CD8-positive, alpha-beta memory T cell (primary cell): ENCODE data around the gene TMEM120A. TPM values are rescaled to one million over a fixed set of nuclear protein-coding genes. Genes with fewer than 3 reads are reported as not detected.
"Not testable (repeated sequence)": the region's sequence is repeated elsewhere in the genome, so short reads cannot be mapped to it uniquely, and the experiment has no call there.

Source experiments
- CTCF ChIA-PET: fragments of 350-600 bp; sonication (Branson Sonifier 250); formaldehyde crosslinking; loops from one replicate; lab custom pipeline; 2021; ENCODE audit warnings: antibody characterized with exemption; lab: Charles Lee
- POLR2A ChIA-PET: fragments of 350-600 bp; sonication (Branson Sonifier 250); formaldehyde crosslinking; loops from one replicate; lab custom pipeline; 2021; ENCODE audit warnings: antibody characterized with exemption; lab: Charles Lee
- DNase-seq, 5 donors: peaks; one replicate each; pipeline versions ENCODE4 v3.0.0 to v3.0.0-alpha.2; 2020 to 2022; ENCODE audit warnings: mixed read lengths in 1 of 5
- H3K27ac ChIP-seq: one replicate; pipeline ENCODE4 v1.7.0; 2013; ENCODE audit warnings: low read depth, mild to moderate bottlenecking, low read length, moderate library complexity
- H3K27me3 ChIP-seq: 2 replicates; pipeline ENCODE4 v1.7.0; 2013; ENCODE audit warnings: low read length, mild to moderate bottlenecking; ENCODE audit not compliant: insufficient read depth, poor library complexity, severe bottlenecking
- H3K36me3 ChIP-seq: 2 replicates; pipeline ENCODE4 v1.7.0; 2013; ENCODE audit warnings: mild to moderate bottlenecking, low read length, moderate library complexity; ENCODE audit not compliant: insufficient read depth
- H3K4me1 ChIP-seq: 2 replicates; pipeline ENCODE4 v1.7.0; 2013; ENCODE audit warnings: mild to moderate bottlenecking, low read length, moderate library complexity; ENCODE audit not compliant: insufficient read depth
- H3K4me3 ChIP-seq: 2 replicates; pipeline ENCODE4 v1.7.0; 2013; ENCODE audit warnings: mild to moderate bottlenecking, low read length
- H3K9me3 ChIP-seq: 2 replicates; pipeline ENCODE4 v1.7.0; 2013; ENCODE audit warnings: mild to moderate bottlenecking, low read length
- H3K27ac Mint-ChIP-seq, 8 donors: one replicate each; pipeline ENCODE4 v1.8.0; 2020 to 2021; ENCODE audit warnings: mixed read lengths in 8 of 8, mild to moderate bottlenecking in 6 of 8, inconsistent platforms in 3 of 8, moderate library complexity in 3 of 8
- H3K27me3 Mint-ChIP-seq, 2 donors: one replicate each; pipeline ENCODE4 v1.8.0; 2020 to 2021; ENCODE audit warnings: mixed read lengths in 2 of 2, mild to moderate bottlenecking in 1 of 2, moderate library complexity in 1 of 2
- H3K36me3 Mint-ChIP-seq, 3 donors: one replicate each; pipeline ENCODE4 v1.8.0; 2020 to 2021; ENCODE audit warnings: mixed read lengths in 3 of 3, inconsistent platforms in 1 of 3, mild to moderate bottlenecking in 1 of 3
- H3K4me1 Mint-ChIP-seq, 3 donors: one replicate each; pipeline ENCODE4 v1.8.0; 2020 to 2021; ENCODE audit warnings: mixed read lengths in 3 of 3, inconsistent platforms in 1 of 3, mild to moderate bottlenecking in 1 of 3
- H3K4me3 Mint-ChIP-seq, 7 donors: one replicate each; pipeline ENCODE4 v1.8.0; 2020 to 2021; ENCODE audit warnings: mixed read lengths in 7 of 7, mild to moderate bottlenecking in 6 of 7, moderate library complexity in 4 of 7, inconsistent platforms in 2 of 7
- H3K9me3 Mint-ChIP-seq, 5 donors: one replicate each; pipeline ENCODE4 v1.8.0; 2020 to 2022; ENCODE audit warnings: mixed read lengths in 5 of 5, mild to moderate bottlenecking in 3 of 5, moderate library complexity in 2 of 5, inconsistent platforms in 1 of 5
- polyA plus RNA-seq: library from polyadenylated mRNA; unstranded; fragments of 300-500 nt; fragmentation: Illumina TruSeq; gene quantifications from one replicate; pipeline ENCODE4 v1.2.3, GENCODE V29; 2021
- total RNA-seq, 2 experiments: library from RNA; stranded (reverse); gene quantifications; one replicate each; pipeline ENCODE4 v1.2.3, GENCODE V29; 2021

Gene TMEM120A
- total and polyA plus RNA-seq, 3 experiments from 2014 or later: 30.0 to 41.5 (median 30.6) TPM

- no peak overlapping the region for H3K4me3 Mint-ChIP-seq
- POLR2A ChIA-PET: interaction anchor here (1.4 kb wide), 1 partner anchor 153 kb away, joined by 3 read pairs; no protein-coding TSS in a partner anchor
- Histone ChIP-seq H3K9me3 (no peaks in the 10 kb centered on the region), H3K4me1 (peaks cover 9% of the 10 kb centered on the region), H3K27ac (no peak overlapping the region), H3K27me3 (no peaks in the 10 kb centered on the region), H3K4me3 (no peak overlapping the region), H3K36me3 (peaks cover 5% of the 10 kb centered on the region)
- no peaks in the 10 kb centered on the region for H3K27me3 Mint-ChIP-seq
- DNase-seq: peak; percentile 52 to 72 (median 64)
- CTCF ChIA-PET: interaction anchor here (0.7 to 3.8 kb wide), 24 partner anchors 8 to 340 kb away, joined by 3 to 60 read pairs (median 4); partner anchors contain the start of genes POR and RHBDD2
- H3K27ac Mint-ChIP-seq: peak overlapping the region in 1 of 8 donors; percentile 35
- peaks cover 7 to 18% (median 12%) of the 10 kb centered on the region in 3 donors for H3K4me1 Mint-ChIP-seq
- peaks cover 15 to 55% (median 19%) of the 10 kb centered on the region in 3 donors for H3K36me3 Mint-ChIP-seq
- H3K9me3 Mint-ChIP-seq: no peaks in the 10 kb centered on the region
These were observed 25.8 kb upstream of the TMEM120A start for GRCh38 chr7:76020031-76020714.

GRCh38 chr7:76018520-76018919 is 24.1 kb upstream of the TMEM120A start:
- H3K9me3 ChIP-seq, POLR2A ChIA-PET, H3K4me1 ChIP-seq, H3K27me3 ChIP-seq, H3K4me3 ChIP-seq, H3K27ac Mint-ChIP-seq, H3K27me3 Mint-ChIP-seq, DNase-seq, H3K27ac ChIP-seq, H3K4me3 Mint-ChIP-seq, H3K9me3 Mint-ChIP-seq, H3K36me3 ChIP-seq: not testable (repeated sequence)
- H3K4me1 Mint-ChIP-seq: peaks cover 7 to 18% (median 12%) of the 10 kb centered on the region in 3 donors
- CTCF ChIA-PET: interaction anchor here (1.1 kb wide), 1 partner anchor 30 kb away, joined by 3 read pairs; no protein-coding TSS in a partner anchor
- peaks cover 19 to 56% (median 22%) of the 10 kb centered on the region in 3 donors for H3K36me3 Mint-ChIP-seq

GRCh38 chr7:76016191-76016947 is 22.0 kb upstream of the TMEM120A start:
- H3K27ac Mint-ChIP-seq: no peak overlapping the region
- H3K36me3 Mint-ChIP-seq: peaks cover 14 to 53% (median 19%) of the 10 kb centered on the region in 3 donors
- Histone ChIP-seq H3K9me3 (no peaks in the 10 kb centered on the region), H3K27ac (no peak overlapping the region), H3K4me3 (no peak overlapping the region), H3K4me1 (peaks cover 9% of the 10 kb centered on the region), H3K27me3 (no peaks in the 10 kb centered on the region), H3K36me3 (peaks cover 1% of the 10 kb centered on the region)
- no peak overlapping the region for H3K4me3 Mint-ChIP-seq
- no peak for DNase-seq
- peaks cover 7 to 16% (median 15%) of the 10 kb centered on the region in 3 donors for H3K4me1 Mint-ChIP-seq
- H3K27me3 Mint-ChIP-seq: no peaks in the 10 kb centered on the region
- ChIA-PET CTCF (no interaction called here), POLR2A (no interaction called here)
- H3K9me3 Mint-ChIP-seq: no peaks in the 10 kb centered on the region

GRCh38 chr7:76011442-76011861 is 17.1 kb upstream of the TMEM120A start:
- ChIA-PET POLR2A (no interaction called here), CTCF (interaction anchor here (1.0 to 2.0 kb wide), 2 partner anchors 9 kb away, joined by 3 to 13 read pairs; no protein-coding TSS in a partner anchor)
- H3K4me1 Mint-ChIP-seq: peaks cover 26 to 36% (median 33%) of the 10 kb centered on the region in 3 donors
- Histone ChIP-seq H3K4me3 (no peak overlapping the region), H3K27me3 (no peaks in the 10 kb centered on the region), H3K27ac (peak overlapping the region; percentile 16), H3K36me3 (no peaks in the 10 kb centered on the region), H3K4me1 (peaks cover 28% of the 10 kb centered on the region), H3K9me3 (no peaks in the 10 kb centered on the region)
- H3K9me3 Mint-ChIP-seq: no peaks in the 10 kb centered on the region
- no peak for DNase-seq
- peak overlapping the region in 1 of 8 donors; percentile 74 for H3K27ac Mint-ChIP-seq
- peak overlapping the region in 1 of 7 donors; percentile 61 for H3K4me3 Mint-ChIP-seq
- peaks cover 8 to 27% (median 10%) of the 10 kb centered on the region in 3 donors for H3K36me3 Mint-ChIP-seq
- peaks cover 0 to 1% of the 10 kb centered on the region in 2 donors for H3K27me3 Mint-ChIP-seq

GRCh38 chr7:76009672-76010600 is 15.5 kb upstream of the TMEM120A start:
- Mint-ChIP-seq H3K27ac (peak overlapping the region; percentile 58 to 84 (median 80)), H3K36me3 (peaks cover 8 to 24% (median 8%) of the 10 kb centered on the region in 3 donors), H3K4me1 (peaks cover 26 to 36% (median 33%) of the 10 kb centered on the region in 3 donors), H3K4me3 (peak overlapping the region in 6 of 7 donors; percentile 61 to 82 (median 72)), H3K9me3 (no peaks in the 10 kb centered on the region), H3K27me3 (peaks cover 0 to 1% of the 10 kb centered on the region in 2 donors)
- Histone ChIP-seq H3K9me3 (no peaks in the 10 kb centered on the region), H3K27ac (no peak overlapping the region), H3K36me3 (no peaks in the 10 kb centered on the region), H3K4me1 (peaks cover 28% of the 10 kb centered on the region), H3K4me3 (no peak overlapping the region), H3K27me3 (no peaks in the 10 kb centered on the region)
- POLR2A ChIA-PET: interaction anchor here (0.8 kb wide), 1 partner anchor 38 kb away, joined by 3 read pairs; the partner anchor contains the start of genes MDH2 and STYXL1
- no peak for DNase-seq
- CTCF ChIA-PET: interaction anchor here (0.7 to 2.0 kb wide), 2 partner anchors 10 to 170 kb away, joined by 3 to 13 read pairs; no protein-coding TSS in a partner anchor

GRCh38 chr7:76008156-76008687 is 13.8 kb upstream of the TMEM120A start:
- peak overlapping the region in 7 of 8 donors; percentile 35 to 95 (median 82) for H3K27ac Mint-ChIP-seq
- H3K4me1 Mint-ChIP-seq: peaks cover 26 to 36% (median 33%) of the 10 kb centered on the region in 3 donors
- peak in 2 of 5 donors; percentile 9 to 10 for DNase-seq
- H3K36me3 Mint-ChIP-seq: peaks cover 5 to 22% (median 11%) of the 10 kb centered on the region in 3 donors
- H3K27ac ChIP-seq: no peak overlapping the region
- no peaks in the 10 kb centered on the region for H3K9me3 Mint-ChIP-seq
- CTCF ChIA-PET: interaction anchor here (0.9 to 1.9 kb wide), 3 partner anchors 12 to 141 kb away, joined by 3 to 6 read pairs (median 3); no protein-coding TSS in a partner anchor
- H3K4me3 Mint-ChIP-seq: peak overlapping the region in 6 of 7 donors; percentile 30 to 82 (median 72)
- no peak overlapping the region for H3K4me3 ChIP-seq
- no peaks in the 10 kb centered on the region for H3K27me3 ChIP-seq
- H3K36me3 ChIP-seq: no peaks in the 10 kb centered on the region
- H3K9me3 ChIP-seq: no peaks in the 10 kb centered on the region
- H3K4me1 ChIP-seq: peaks cover 28% of the 10 kb centered on the region
- peaks cover 0 to 1% of the 10 kb centered on the region in 2 donors for H3K27me3 Mint-ChIP-seq
- POLR2A ChIA-PET: no interaction called here

- H3K27ac Mint-ChIP-seq: peak overlapping the region in 1 of 8 donors; percentile 26
- CTCF ChIA-PET, H3K9me3 ChIP-seq, H3K27ac ChIP-seq, DNase-seq, H3K27me3 ChIP-seq, H3K4me3 Mint-ChIP-seq, H3K27me3 Mint-ChIP-seq, H3K4me3 ChIP-seq, POLR2A ChIA-PET, H3K36me3 ChIP-seq, H3K9me3 Mint-ChIP-seq: not testable (repeated sequence)
- H3K36me3 Mint-ChIP-seq: peaks cover 6 to 32% (median 14%) of the 10 kb centered on the region in 3 donors
- peaks cover 19% of the 10 kb centered on the region for H3K4me1 ChIP-seq
- peaks cover 20 to 26% (median 21%) of the 10 kb centered on the region in 3 donors for H3K4me1 Mint-ChIP-seq
These were observed 10.6 kb upstream of the TMEM120A start for GRCh38 chr7:76005004-76005403.
